ENCODE results near the gene RALY.

The RALY gene

GRCh38 chr20:34076952-34077351 lies 83.2 kb downstream of the RALY start:
- DNase-seq (ENCODE audit: low read depth), result no peak

GRCh38 chr20:34078540-34078939 lies 84.8 kb downstream of the RALY start:
- DNase-seq (ENCODE audit: low read depth), result no peak

- no peak for DNase-seq (ENCODE audit: low read depth)
Observed at GRCh38 chr20:34079818-34080217, 86.1 kb downstream of the RALY start.

GRCh38 chr20:34082232-34082887 lies 88.6 kb downstream of the RALY start:
- no peak for DNase-seq (ENCODE audit: low read depth)

- no peak for DNase-seq (ENCODE audit: low read depth)
Observed at GRCh38 chr20:34083137-34083536, 89.4 kb downstream of the RALY start.

GRCh38 chr20:34083781-34084180 lies 90.1 kb downstream of the RALY start:
- no peak for DNase-seq (ENCODE audit: low read depth)

- no peak for DNase-seq (ENCODE audit: low read depth)
Observed at GRCh38 chr20:34084227-34084923, 90.7 kb downstream of the RALY start.

GRCh38 chr20:34085544-34086040 lies 91.9 kb downstream of the RALY start:
- no peak for DNase-seq (ENCODE audit: low read depth)

GRCh38 chr20:34088305-34089174 lies 94.8 kb downstream of the RALY start:
- DNase-seq (ENCODE audit: low read depth), result no peak

GRCh38 chr20:34089175-34089479 lies 95.4 kb downstream of the RALY start:
- DNase-seq (ENCODE audit: low read depth), result no peak

- DNase-seq (ENCODE audit: low read depth), result no peak
Observed at GRCh38 chr20:34089655-34090345, 96.1 kb downstream of the RALY start.

GRCh38 chr20:34090645-34091044 lies 96.9 kb downstream of the RALY start:
- DNase-seq (ENCODE audit: low read depth), result no peak

- DNase-seq (ENCODE audit: low read depth), result no peak
Observed at GRCh38 chr20:34091637-34092200, 98.0 kb downstream of the RALY start.

- no peak for DNase-seq (ENCODE audit: low read depth)
Observed at GRCh38 chr20:34093895-34094294, 100.2 kb downstream of the RALY start.

GRCh38 chr20:34095825-34096224 lies 102.1 kb downstream of the RALY start:
- DNase-seq (ENCODE audit: low read depth), result no peak

GRCh38 chr20:34096699-34097444 lies 103.2 kb downstream of the RALY start:
- DNase-seq (ENCODE audit: low read depth), result no peak

GRCh38 chr20:34098570-34098969 lies 104.9 kb downstream of the RALY start:
- DNase-seq (ENCODE audit: low read depth), result no peak

- no peak for DNase-seq (ENCODE audit: low read depth)
Observed at GRCh38 chr20:34099675-34100074, 106.0 kb downstream of the RALY start.

GRCh38 chr20:34100576-34100975 lies 106.9 kb downstream of the RALY start:
- DNase-seq (ENCODE audit: low read depth), result no peak

GRCh38 chr20:34102342-34102741 lies 108.6 kb downstream of the RALY start:
- DNase-seq (ENCODE audit: low read depth), result no peak

- no peak for DNase-seq (ENCODE audit: low read depth)
Observed at GRCh38 chr20:34104059-34104458, 110.3 kb downstream of the RALY start.
